ENCODE data around the gene OLFM1. TPM values are rescaled to one million over a fixed set of nuclear protein-coding genes. Genes with fewer than 3 reads are reported as not detected.

The OLFM1 gene
- total RNA-seq, 1 experiment from 2014 or later = 3.5 TPM

- intact Hi-C loops (cut with micrococcal nuclease) = no loop called here
- POLR2A ChIA-PET = no interaction called here
- TF ChIP-seq ELF1 (IDR thresholded peaks at IDR 0.05; ENCODE audit: borderline replicate concordance, low read depth) (no peak), POLR2A (IDR thresholded peaks at IDR 0.05; ENCODE audit: borderline replicate concordance, extremely low read depth, insufficient read depth, insufficient read length) (no peak), EZH2 (IDR thresholded peaks at IDR 0.05) (no peak), SIN3A (IDR thresholded peaks at IDR 0.05; ENCODE audit: low read depth) (no peak), ZNF274 (IDR thresholded peaks at IDR 0.05; ENCODE audit: low read depth, low read length) (no peak), CEBPB (IDR thresholded peaks at IDR 0.05; ENCODE audit: low read depth) (no peak), EZH2phosphoT487 (IDR thresholded peaks at IDR 0.05; ENCODE audit: borderline replicate concordance) (no peak), FOSL1 (IDR thresholded peaks at IDR 0.05; ENCODE audit: low read depth) (no peak), SRF (IDR thresholded peaks at IDR 0.05; ENCODE audit: low read depth) (no peak), YY1 (IDR thresholded peaks at IDR 0.05; ENCODE audit: extremely low read depth, insufficient replicate concordance, low read depth, low read length) (no peak), POLR2AphosphoS5 (IDR thresholded peaks at IDR 0.05; ENCODE audit: low read depth, low read length) (no peak), CBX3 (IDR thresholded peaks at IDR 0.05; ENCODE audit: low read depth) (no peak), RAD21 (IDR thresholded peaks at IDR 0.05; ENCODE audit: low read depth) (no peak), ZFX (IDR thresholded peaks at IDR 0.05) (no peak), ATF3 (IDR thresholded peaks at IDR 0.05) (no peak), REST (IDR thresholded peaks at IDR 0.05; ENCODE audit: low read depth) (no peak), ZBTB33 (IDR thresholded peaks at IDR 0.05; ENCODE audit: extremely low read depth, insufficient replicate concordance, low read length) (no peak), CTCF (IDR thresholded peaks at IDR 0.05 in 2 of 3, conservative IDR thresholded peaks at IDR 0.05 in 1 of 3; ENCODE audit: borderline replicate concordance in 1 of 3, insufficient read depth in 1 of 3, low read depth in 2 of 3, low read length in 2 of 3) (no peak)
These were observed 25.2 kb upstream of the OLFM1 start for GRCh38 chr9:135062254-135062653.

More at GRCh38 chr9:135062254-135062653, 25.2 kb upstream of the OLFM1 start:
- no peak overlapping the region for H3K4me3 ChIP-seq (replicated peaks in 1 of 2; ENCODE audit: low read depth in 1 of 2, low read length in 2 of 2)
- H3K36me3 ChIP-seq (ENCODE audit: control insufficient read depth in 1 of 2, insufficient read depth in 2 of 2, low read length in 2 of 2) = no peaks in the 10 kb centered on the region
- H3K79me2 ChIP-seq (ENCODE audit: insufficient read depth, low read length) = no peaks in the 10 kb centered on the region
- no peak for DNase-seq (ENCODE audit: low read depth, low spot score)
- ChIA-PET CTCF (no interaction called here), RAD21 (ENCODE audit: low non-redundant PET in 1 of 2, low total read pairs in 2 of 2, uncharacterized antibody in 2 of 2, unreplicated experiment in 2 of 2) (no interaction called here)
- H3K27me3 ChIP-seq (ENCODE audit: insufficient read depth, low read length) = peaks cover 42% of the 10 kb centered on the region
- no TSS peak for BruUV-seq (replicated peaks)
- H2AFZ ChIP-seq (ENCODE audit: low read depth, low read length, poor library complexity, severe bottlenecking) = no peak overlapping the region
- H3K9ac ChIP-seq (ENCODE audit: low read length) = no peak overlapping the region
- ATAC-seq = no peak
- H3K9me3 ChIP-seq (ENCODE audit: control insufficient read depth in 1 of 2, insufficient read depth in 1 of 2, low read depth in 1 of 2, low read length in 2 of 2) = no peaks in the 10 kb centered on the region
- no peaks in the 10 kb centered on the region for H3K4me1 ChIP-seq (ENCODE audit: control insufficient read depth in 1 of 2, insufficient read depth in 2 of 2, low read length in 2 of 2)
- no peak overlapping the region for H3K27ac ChIP-seq (ENCODE audit: low read depth, low read length)
- H3K4me2 ChIP-seq (ENCODE audit: low read length) = no peak overlapping the region
- no peaks in the 10 kb centered on the region for H4K20me1 ChIP-seq (ENCODE audit: insufficient read depth)
- H3K9me2 ChIP-seq (ENCODE audit: insufficient read depth) = no peaks in the 10 kb centered on the region
